Right lobe of liver (tissue), 6 donors: ENCODE results near the gene NARS2. TPM values are rescaled to one million over a fixed set of nuclear protein-coding genes. Genes with fewer than 3 reads are reported as not detected.

Experiments
- ATAC-seq, 4 donors: fragments of 200-7000 bp; cut with Tn5 transposase; one replicate each; pipeline ENCODE4 v1.9.1; 2020; ENCODE audit warnings: mild to moderate bottlenecking in 4 of 4, moderate library complexity in 4 of 4
- DNase-seq, 3 donors: peaks; one replicate each; pipeline ENCODE4 v3.0.0-alpha.2; 2020
- H3K27ac ChIP-seq, 3 donors: fragments of 200-600 bp; one replicate each; pipeline ENCODE4 v1.8.0; 2022
- H3K27me3 ChIP-seq, 2 donors: fragments of 200-600 bp; one replicate each; pipeline ENCODE4 v1.8.0; 2022
- H3K36me3 ChIP-seq, 4 donors: fragments of 200-600 bp; sonication (generic) in 1 of 4; one replicate each; pipeline versions ENCODE4 v1.5.1 to v1.8.0; 2017 to 2022; ENCODE audit warnings: control low read depth in 1 of 4
- H3K4me1 ChIP-seq, 4 donors: fragments of 200-600 bp; sonication (generic) in 1 of 4; one replicate each; pipeline versions ENCODE4 v1.5.1 to v1.8.0; 2017 to 2022; ENCODE audit warnings: control low read depth in 1 of 4
- H3K4me3 ChIP-seq, 3 donors: fragments of 200-600 bp; one replicate each; pipeline ENCODE4 v1.8.0; 2022
- H3K9me3 ChIP-seq, 4 donors: fragments of 200-600 bp; sonication (generic) in 1 of 4; one replicate each; pipeline versions ENCODE4 v1.5.1 to v1.8.0; 2017 to 2022; ENCODE audit warnings: control low read depth in 1 of 4
- POLR2A ChIP-seq: fragments of 450-650 bp; IDR thresholded peaks from one replicate; pipeline ENCODE4 v1.6.1; 2017; ENCODE audit warnings: antibody characterized with exemption, mild to moderate bottlenecking
- WGBS: methylation state at CpG from one replicate; pipeline ENCODE4 v1.1.6; 2018; ENCODE audit warnings: low coverage, low lambda C conversion rate; ENCODE audit not compliant: insufficient coverage; ENCODE audit errors: missing lambda C conversion rate; 5-methylcytosine and 5-hydroxymethylcytosine counted together
- intact Hi-C, 2 donors: fragments of 100-400 bp; cut with DNase I; formaldehyde crosslinking; loops; one replicate each; pipeline versions ENCODE4 v1.11.2 to v1.14.1; 2022
- total RNA-seq, 6 experiments: library from RNA; depleted of rRNA in 2 of 6; stranded (reverse); fragments of >200 nt in 2 of 6; fragmentation: NEBNext Ultra II Directional in 3 of 6; extraction: Animal tissue kit (Norgen Biotek cat#: 25700) in 3 of 6; gene quantifications; one replicate each; pipeline versions ENCODE4 v1.1.0 to v1.2.4, GENCODE V29; 2016 to 2023
- TF ChIP-seq, protein P1 (sequence below), 4 donors: fragments of 200-600 bp in 3 of 4; fragments of 450-650 bp in 1 of 4; IDR thresholded peaks; one replicate each; pipeline versions ENCODE4 v1.5.1 to v1.8.0; 2016 to 2022; ENCODE audit warnings: antibody characterized with exemption in 4 of 4, mild to moderate bottlenecking in 2 of 4
- donor health status: DM: no; HTN: yes; CAD: no.
- donor health status: DM: no; HTN: no; CAD: no.
- donor health status: DM: no; HTN: no; CAD: no.
- donor health status: DM: no; HTN: yes; CAD: no.
- donor health status: DM: no; HTN: yes; CAD: no.

NARS2 gene
- total RNA-seq, 6 experiments from 2014 or later: 11.5 to 17.4 (median 14.0) TPM

DNA sequence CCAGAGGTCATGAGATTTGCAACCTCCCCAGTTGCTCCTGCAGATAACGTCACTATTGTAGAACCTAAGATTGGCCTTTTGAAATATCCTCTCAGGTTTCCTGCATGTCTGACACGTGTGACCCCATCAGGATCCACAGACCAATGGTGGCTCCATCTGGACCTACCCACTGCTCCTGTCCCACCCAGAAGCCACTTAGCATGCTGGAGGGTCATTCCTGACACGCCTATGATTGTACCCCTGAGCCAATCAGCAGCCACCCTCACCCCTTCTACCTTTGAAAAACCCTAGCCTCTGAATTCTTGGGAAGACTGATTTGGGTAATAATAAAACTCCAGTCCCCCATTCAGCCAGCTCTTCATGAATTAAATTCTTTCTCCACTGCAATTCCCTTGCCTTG, 20.1 kb upstream of the NARS2 start:
- 75% methylated on average over 2 of the region's 3 CpGs for WGBS
- TF ChIP-seq, protein P1, sequence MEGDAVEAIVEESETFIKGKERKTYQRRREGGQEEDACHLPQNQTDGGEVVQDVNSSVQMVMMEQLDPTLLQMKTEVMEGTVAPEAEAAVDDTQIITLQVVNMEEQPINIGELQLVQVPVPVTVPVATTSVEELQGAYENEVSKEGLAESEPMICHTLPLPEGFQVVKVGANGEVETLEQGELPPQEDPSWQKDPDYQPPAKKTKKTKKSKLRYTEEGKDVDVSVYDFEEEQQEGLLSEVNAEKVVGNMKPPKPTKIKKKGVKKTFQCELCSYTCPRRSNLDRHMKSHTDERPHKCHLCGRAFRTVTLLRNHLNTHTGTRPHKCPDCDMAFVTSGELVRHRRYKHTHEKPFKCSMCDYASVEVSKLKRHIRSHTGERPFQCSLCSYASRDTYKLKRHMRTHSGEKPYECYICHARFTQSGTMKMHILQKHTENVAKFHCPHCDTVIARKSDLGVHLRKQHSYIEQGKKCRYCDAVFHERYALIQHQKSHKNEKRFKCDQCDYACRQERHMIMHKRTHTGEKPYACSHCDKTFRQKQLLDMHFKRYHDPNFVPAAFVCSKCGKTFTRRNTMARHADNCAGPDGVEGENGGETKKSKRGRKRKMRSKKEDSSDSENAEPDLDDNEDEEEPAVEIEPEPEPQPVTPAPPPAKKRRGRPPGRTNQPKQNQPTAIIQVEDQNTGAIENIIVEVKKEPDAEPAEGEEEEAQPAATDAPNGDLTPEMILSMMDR (IDR thresholded peaks at IDR 0.05): no peak
- TF ChIP-seq POLR2A: no peak
- intact Hi-C loops: no loop called here
- H3K27me3 ChIP-seq: no peaks in the 10 kb centered on the region
- H3K9me3 ChIP-seq: no peaks in the 10 kb centered on the region
- H3K27ac ChIP-seq: no peak overlapping the region
- H3K4me3 ChIP-seq: no peak overlapping the region
- ATAC-seq (no peak), DNase-seq (no peak)
- H3K4me1 ChIP-seq: no peaks in the 10 kb centered on the region
- H3K36me3 ChIP-seq: no peaks in the 10 kb centered on the region

DNA sequence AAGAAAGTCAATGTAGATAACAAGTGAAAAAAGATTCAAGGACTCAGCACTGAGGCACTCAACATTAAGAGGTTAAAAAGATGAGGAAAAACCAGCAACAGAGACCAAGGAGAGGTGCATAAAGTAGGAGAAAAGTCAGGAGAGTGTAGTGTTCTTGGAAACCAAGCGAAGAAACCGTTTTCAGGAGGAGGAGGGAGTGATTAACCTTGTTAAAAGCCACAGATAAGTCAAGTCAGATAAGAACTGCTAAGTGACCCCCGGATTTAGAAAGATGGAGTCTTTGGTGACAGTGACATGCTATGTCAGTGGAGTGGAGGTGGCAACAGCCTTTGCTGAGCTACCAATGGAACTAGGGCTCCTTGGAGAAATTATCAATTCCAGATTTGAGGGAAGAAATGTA, 13.9 kb upstream of the NARS2 start:
- peaks cover 0 to 8% (median 2%) of the 10 kb centered on the region in 4 donors for H3K9me3 ChIP-seq
- 30% methylated on average over 3 of the region's 3 CpGs for WGBS
- no peak for DNase-seq
- no peak for ATAC-seq
- no peak overlapping the region for H3K4me3 ChIP-seq
- H3K27me3 ChIP-seq: no peaks in the 10 kb centered on the region
- intact Hi-C loops: no loop called here
- H3K4me1 ChIP-seq: no peaks in the 10 kb centered on the region
- no peaks in the 10 kb centered on the region for H3K36me3 ChIP-seq
- H3K27ac ChIP-seq: no peak overlapping the region
- TF ChIP-seq, protein P1 (IDR thresholded peaks at IDR 0.05): no peak
- TF ChIP-seq POLR2A: no peak

DNA sequence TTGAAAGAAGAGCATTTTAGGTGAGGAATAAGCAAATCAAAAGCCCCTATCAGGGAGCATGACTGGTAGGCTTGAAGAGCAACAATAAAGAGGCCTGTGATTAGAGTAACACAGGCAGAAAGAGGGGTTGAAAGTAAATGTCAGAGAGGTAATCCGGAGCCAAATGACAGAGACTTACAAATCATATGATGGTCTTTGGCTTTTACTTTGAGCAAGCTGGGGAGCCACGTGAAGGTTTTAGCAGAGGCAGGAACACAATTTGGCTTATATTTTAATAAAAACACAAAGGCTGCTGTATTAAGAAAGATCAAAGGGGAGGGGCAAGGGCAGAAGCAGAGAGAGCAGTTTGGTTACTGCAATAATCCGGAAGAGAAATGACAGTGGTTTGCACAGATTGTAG, 12.8 kb upstream of the NARS2 start:
- Histone ChIP-seq H3K36me3 (no peaks in the 10 kb centered on the region), H3K4me3 (no peak overlapping the region), H3K9me3 (peaks cover 0 to 8% (median 2%) of the 10 kb centered on the region in 4 donors), H3K4me1 (no peaks in the 10 kb centered on the region), H3K27me3 (no peaks in the 10 kb centered on the region), H3K27ac (no peak overlapping the region)
- ATAC-seq (no peak), DNase-seq (no peak)
- 70% methylated on average over 3 of the region's 3 CpGs for WGBS
- TF ChIP-seq POLR2A: no peak
- TF ChIP-seq, protein P1 (IDR thresholded peaks at IDR 0.05): no peak
- intact Hi-C loops: no loop called here

DNA sequence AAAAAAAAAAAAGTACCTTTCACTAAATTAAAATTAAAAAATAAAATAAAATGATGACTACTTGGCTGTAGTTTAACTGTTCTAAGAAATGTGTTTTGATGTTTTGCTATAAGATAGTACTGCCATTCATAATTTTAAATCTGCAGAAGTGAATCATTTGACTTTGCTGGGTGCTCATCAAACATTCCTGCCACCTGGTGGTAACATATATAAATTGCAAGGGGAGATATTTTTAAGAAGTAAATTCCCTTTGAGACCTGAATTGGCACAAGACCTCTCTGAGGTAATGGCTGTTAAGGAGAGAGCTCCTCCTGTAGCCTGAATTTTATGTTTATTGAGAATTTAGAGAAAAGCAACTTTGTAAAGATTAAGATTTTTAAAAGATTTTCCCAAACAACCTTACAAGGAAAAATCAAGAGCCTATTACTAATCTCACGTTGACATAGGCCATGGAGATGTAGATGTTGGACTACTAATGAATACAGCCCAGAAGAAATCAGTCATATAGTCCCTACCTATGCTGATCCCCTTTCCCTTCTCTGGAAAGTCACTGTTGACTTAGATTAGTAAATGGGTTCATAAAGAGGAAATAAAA, 11.9 kb upstream of the NARS2 start:
- no peaks in the 10 kb centered on the region for H3K4me1 ChIP-seq

More for the DNA sequence above, 11.9 kb upstream of the NARS2 start:
- whole genome bisulfite sequencing: 100% methylated on average over 1 of the region's 1 CpG
- Histone ChIP-seq H3K9me3 (peaks cover 0 to 8% (median 2%) of the 10 kb centered on the region in 4 donors), H3K27ac (no peak overlapping the region), H3K36me3 (no peaks in the 10 kb centered on the region), H3K4me3 (no peak overlapping the region), H3K27me3 (no peaks in the 10 kb centered on the region)
- DNase-seq (no peak), ATAC-seq (peak in 3 of 4 donors; percentile 40 to 62 (median 60))
- no peak for TF ChIP-seq POLR2A
- TF ChIP-seq, protein P1 (IDR thresholded peaks at IDR 0.05): peak; percentile 41 to 70 (median 47)
- intact Hi-C loops: no loop called here
